GM21423 (cell line): ENCODE data around the gene RNF138.
"Not testable (repeated sequence)": the region's sequence is repeated elsewhere in the genome, so short reads cannot be mapped to it uniquely, and the experiment has no call there.

Experiments used
- ATAC-seq: cut with Tn5 transposase; IDR thresholded peaks from one replicate; pipeline ENCODE4 v1.9.1; 2021; ENCODE audit warnings: mild to moderate bottlenecking, moderate library complexity; ENCODE audit not compliant: unreplicated experiment

RNF138 gene

GRCh38 chr18:32095192-32095899 lies 3.7 kb downstream of the RNF138 start:
- no peak for ATAC-seq

- ATAC-seq: no peak
Measured at GRCh38 chr18:32095900-32096229, 4.2 kb downstream of the RNF138 start.

DNA sequence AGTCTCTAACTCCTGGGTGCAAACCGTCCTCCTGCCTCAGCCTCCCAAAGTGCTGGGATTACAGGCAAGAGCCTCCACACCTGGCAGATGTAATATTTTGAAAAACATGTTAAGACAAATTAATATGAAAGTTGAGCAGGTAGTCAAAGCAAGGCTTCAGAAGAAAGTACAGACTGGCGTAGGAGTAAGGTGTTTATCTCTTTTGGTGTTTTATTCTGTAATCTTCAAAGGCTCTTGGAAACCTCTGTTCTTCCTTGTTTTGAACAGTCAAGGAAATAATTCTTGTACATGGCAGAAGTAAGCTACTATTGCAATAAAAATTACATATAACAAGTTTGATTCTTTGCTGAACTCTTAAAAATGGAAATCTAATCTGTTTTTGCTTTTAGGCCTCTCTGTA lies 5.3 kb downstream of the RNF138 start:
- no peak for ATAC-seq

- ATAC-seq: no peak
Measured at GRCh38 chr18:32104516-32104915, 12.8 kb downstream of the RNF138 start.

DNA sequence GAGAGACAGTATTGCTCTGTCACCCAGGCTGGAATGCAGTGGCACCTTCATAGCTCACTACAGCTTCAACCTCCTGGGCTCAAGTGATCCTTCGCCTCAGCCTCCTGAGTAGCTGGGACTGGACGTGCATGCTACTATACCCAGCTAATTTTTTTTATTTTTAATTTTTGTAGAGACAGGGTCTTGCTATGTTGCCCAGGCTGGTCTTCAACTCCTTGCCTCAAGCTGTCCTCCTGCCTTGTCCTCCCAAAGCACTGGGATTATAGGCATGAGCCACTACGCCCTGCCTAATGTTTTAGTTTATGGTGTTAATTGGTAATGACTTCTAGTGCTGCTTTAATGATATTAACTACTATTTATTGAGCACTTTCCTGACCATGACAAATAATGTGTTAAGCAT lies 18.3 kb downstream of the RNF138 start:
- ATAC-seq: no peak

DNA sequence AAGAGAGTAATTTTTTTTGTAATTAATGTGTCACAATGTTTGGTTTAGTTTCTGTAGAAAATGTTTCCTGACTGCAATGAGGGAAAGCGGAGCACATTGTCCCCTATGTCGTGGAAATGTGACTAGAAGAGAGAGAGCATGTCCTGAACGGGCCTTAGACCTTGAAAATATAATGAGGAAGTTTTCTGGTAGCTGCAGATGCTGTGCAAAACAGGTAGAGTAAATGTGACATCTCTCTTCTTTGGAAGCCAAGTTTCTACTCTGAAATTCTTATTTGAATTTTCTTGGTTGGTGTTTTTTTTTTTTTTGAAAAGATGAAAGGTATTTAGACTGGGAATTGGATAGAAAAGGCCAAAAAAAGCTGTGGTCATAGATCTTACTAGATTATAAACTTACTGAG lies 20.0 kb downstream of the RNF138 start:
- ATAC-seq: no peak

GRCh38 chr18:32112826-32113225 lies 21.2 kb downstream of the RNF138 start:
- no peak for ATAC-seq

GRCh38 chr18:32114293-32114942 lies 22.7 kb downstream of the RNF138 start:
- no peak for ATAC-seq

- no peak for ATAC-seq
Measured at GRCh38 chr18:32122039-32122438, 30.4 kb downstream of the RNF138 start.

GRCh38 chr18:32126538-32126937 lies 34.9 kb downstream of the RNF138 start:
- no peak for ATAC-seq

- ATAC-seq: no peak
Measured at GRCh38 chr18:32135625-32136024, 44.0 kb downstream of the RNF138 start.

DNA sequence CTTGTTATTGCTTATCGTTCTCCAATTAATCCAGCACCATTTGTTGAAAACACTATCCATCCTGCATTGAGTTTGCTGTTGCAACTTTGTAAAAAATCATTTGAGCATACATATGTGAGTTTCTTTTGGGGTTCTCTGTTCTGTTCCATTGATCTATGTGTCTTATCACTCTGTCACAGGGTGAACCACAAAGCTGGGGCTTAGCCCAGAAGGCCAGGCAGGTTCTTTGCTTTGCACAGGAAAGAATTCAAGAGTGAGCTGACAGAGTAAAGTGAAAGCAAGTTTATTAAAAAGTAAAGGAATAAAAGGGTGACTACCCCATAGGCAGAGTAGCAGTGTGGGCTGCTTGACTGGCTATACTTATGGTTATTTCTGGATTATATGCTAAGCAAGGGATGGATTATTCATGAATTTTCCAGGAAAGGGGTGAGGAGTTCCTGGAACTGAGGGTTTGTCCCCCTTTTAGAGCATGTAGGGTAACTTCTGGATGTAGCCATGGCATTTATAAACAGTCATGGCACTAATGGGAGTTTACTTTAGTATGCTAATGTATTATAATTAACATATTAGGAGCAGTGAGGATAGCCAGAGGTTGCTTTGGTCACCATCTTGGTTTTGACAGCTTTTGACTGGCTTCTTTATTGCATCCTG lies 46.8 kb downstream of the RNF138 start:
- no peak for ATAC-seq

DNA sequence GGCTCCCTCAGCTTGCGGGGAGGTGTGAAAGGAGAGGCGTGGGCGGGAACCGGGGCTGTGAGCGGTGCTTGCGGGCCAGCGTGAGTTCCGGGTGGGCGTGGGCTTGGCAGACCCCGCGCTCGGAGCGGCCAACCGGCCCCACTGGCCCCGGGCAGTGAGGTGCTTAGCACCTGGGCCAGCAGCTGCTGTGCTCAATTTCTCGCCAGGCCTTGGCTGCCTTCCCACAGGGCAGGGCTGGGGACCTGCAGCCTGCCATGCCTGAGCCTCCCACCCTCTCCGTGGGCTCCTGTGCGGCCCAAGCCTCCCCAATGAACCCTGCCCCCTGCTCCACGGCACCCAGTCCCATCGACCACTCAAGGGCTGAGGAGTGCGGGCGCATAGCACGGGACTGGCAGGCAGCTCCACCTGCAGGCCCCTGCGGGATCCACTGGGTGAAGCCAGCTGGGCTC lies 48.2 kb downstream of the RNF138 start:
- no peak for ATAC-seq

DNA sequence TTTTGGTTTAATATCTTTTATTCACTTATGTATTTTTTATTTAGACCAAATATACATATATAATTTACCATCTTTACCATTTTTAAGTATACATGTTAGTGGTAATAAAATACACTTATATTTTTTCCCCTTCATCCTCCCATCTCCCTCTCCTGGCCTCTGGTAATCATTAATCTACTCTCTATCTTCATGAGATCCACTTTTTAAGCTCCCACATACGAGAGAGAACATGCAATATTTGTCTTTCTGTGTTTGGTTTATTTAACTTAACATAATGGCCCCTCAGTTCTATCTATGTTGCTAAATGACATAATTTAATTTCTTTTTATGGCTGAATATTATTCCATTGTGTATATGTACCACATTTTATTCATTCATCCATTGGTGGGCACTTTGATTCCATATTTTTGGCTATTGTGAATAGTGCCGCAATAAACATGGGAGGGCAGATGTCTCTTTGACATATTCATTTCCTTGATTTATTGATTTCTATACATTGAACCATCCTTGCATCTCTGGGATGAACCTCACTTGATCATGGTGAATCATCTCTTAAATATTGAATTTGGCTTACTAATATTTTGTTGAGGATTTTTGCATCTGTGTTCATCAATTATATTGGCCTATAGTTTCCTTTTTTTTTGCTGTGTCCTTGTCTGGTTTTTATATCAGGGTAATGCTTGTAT lies 56.7 kb downstream of the RNF138 start:
- ATAC-seq: no peak

DNA sequence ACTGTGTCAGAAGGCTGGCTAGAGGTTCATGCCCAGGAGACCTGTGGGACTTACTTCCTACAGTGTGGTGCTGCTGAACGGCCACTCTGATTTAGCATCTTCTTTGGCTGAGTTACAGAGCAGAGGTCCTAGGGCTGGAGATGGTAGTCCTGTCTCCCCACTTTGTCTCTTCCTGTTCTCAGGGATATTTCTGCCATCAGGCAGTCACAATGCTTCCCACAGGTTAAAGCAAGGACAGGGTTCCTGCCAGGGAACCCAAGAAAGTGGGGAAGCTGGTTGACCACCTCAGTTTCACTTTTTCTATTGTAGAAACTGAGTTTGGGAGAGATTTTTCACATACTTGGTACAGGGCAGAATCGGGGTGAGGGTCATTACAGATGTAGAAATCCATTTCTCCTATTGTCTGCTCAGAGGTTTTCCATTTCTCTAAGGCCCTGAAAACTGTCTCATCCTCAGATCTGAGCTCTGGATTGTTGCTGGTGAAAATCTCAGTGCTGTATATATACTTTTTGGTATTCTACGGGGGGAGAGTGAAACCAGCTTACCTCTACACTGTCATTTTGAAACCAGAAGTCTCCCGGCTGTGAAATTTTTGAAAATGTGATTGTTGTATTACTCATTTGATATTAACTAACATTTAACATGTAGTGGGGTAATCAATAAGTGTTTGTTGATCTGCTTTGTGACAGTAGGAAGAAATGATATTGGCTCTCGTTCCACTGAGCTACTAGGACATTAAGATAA lies 61.2 kb downstream of the RNF138 start:
- peak; percentile 86 for ATAC-seq

DNA sequence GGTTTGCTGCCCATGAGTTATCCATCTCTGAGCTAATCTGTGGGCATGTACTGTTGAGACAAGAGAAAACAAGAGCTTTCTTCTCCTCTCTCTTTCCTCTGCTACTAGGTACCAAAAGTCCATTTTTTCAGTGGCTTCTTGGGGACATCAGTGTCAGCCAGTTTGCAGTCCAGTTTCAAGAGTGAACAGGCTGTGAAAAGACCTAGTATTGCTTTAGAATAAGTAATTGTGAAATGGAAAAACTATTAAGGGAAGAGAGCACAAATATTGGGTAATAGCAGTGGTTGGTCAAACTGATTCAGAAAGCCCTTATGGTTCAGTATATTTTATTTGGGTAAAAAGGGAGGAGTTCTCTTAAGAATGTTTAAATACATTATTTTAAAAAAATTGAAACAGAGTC lies 65.2 kb downstream of the RNF138 start:
- ATAC-seq: no peak

DNA sequence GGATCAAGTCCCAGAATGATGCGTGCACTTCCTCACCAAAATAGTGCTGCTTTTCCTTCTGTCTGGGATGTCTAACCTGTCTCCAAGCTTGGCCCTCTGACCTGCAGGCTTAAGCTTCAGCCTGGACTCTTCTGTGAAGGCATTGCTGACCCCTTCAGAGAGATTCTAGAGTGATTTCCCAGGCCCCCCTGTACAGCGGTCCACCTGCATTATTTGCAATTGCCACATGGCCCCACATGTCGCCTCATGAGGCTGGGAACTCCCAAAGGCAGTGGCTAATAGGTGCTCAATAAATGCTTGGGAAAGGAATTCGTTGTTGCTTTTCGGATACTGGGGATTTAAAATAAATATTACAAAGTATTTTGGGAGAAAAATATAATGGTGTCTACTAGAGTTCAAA lies 65.9 kb downstream of the RNF138 start:
- no peak for ATAC-seq

DNA sequence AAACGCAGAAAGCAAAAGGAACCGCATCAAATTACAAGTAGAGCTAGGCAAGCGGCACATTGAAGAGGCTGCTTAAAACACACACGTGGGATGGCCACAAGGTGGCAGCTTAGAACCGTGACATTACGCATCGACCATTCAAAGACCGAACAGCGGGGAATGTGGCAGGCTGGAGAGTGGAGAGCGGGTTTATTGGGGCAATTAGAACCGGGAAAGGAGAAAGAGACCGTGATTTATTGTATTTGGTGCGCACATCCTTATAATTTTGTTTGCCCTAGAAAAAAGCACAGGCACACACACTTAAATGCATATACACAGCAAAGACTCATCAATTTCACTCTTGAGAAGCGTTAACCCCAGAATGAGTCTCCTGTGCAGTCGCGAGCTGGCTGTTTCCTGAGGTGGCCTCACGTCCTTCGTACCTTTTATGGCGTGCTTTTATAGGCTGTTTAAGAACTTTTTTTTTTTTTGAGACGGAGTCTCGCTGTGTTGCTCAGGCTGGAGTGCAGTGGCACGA lies 66.5 kb downstream of the RNF138 start:
- ATAC-seq: peak; percentile 94

DNA sequence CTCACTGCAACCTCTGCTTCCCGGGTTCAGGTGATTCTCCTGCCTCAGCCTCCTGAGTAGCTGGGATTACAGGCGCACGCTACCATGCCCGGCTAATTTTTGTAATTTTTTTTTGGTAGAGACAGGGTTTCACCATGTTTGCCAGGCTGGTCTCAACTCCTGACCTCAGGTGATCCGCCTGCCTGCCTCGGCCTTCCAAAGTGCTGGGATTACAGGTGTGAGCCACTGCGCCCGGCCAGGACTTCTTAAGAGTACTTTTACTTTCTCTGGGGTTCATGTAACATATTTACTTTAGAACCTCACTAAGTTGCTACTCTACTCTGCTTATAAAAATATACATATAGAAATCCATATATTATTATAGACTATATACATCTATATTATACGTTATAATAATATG lies 67.0 kb downstream of the RNF138 start:
- ATAC-seq: not testable (repeated sequence)

GRCh38 chr18:32160547-32160946 lies 68.9 kb downstream of the RNF138 start:
- no peak for ATAC-seq
